ENCODE measurements around the gene DNAJC8.

GRCh38 chr1:28200234-28200873 is 32.5 kb downstream of the DNAJC8 start:
- TF ChIP-seq POLR2A (IDR thresholded peaks at IDR 0.05) (no peak), CTCF (IDR thresholded peaks at IDR 0.05) (no peak)
